Iris pigment epithelial cell (primary cell): ENCODE data around the gene PLEKHG1.

Source experiments
- DNase-seq: peaks from one replicate; pipeline ENCODE4 v3.0.0-alpha.2; 2011; ENCODE audit warnings: low read depth

PLEKHG1 gene

GRCh38 chr6:150589852-150590251, 9.8 kb upstream of the PLEKHG1 start:
- DNase-seq = no peak

DNA sequence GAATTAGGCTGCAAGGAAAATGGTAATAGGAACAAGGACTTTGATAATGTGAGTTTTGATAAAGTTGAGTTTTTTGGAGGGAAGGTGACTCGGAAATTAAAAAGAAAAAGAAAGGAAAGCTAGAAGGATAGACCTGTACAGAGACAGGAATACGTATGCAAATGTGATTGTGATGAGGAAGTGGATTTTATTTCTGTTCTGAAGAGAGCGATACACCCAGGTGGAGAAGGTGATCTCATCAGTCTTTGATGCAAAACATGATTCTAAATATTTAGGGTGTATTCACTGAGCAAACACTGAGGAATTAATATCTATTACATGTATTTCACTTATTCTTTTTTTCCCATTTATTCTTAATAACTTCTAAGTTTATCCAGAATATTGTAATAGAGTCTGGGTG, 9.2 kb upstream of the PLEKHG1 start:
- no peak for DNase-seq

DNA sequence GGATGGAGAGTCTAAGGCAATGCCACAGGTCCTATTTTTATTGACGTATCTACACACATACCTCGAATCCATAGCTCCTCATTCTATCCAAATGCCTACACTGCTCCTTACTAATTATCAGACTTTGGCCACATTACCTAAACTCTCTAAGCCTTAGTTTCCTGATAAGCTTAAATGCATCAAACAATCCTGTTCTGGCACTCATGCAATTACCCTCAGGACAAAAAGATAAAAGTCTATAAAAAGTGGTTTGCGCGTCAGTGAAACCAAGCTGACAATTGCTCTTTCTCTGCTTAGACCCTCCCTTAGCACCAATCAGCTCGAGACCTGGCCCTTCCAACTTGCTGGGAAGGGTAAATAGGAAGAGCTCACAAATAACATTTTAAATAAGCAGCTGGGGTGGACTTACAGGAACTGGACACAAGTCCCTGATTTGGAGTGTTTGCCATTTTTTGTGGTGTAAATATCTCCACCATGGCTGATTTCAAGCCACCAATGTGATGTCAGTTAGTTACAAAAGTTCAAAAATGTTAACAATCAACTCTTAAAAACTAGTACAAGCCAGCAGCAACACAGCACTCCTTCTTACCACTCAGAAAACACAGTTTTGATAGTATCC, 7.2 kb upstream of the PLEKHG1 start:
- DNase-seq = no peak

DNA sequence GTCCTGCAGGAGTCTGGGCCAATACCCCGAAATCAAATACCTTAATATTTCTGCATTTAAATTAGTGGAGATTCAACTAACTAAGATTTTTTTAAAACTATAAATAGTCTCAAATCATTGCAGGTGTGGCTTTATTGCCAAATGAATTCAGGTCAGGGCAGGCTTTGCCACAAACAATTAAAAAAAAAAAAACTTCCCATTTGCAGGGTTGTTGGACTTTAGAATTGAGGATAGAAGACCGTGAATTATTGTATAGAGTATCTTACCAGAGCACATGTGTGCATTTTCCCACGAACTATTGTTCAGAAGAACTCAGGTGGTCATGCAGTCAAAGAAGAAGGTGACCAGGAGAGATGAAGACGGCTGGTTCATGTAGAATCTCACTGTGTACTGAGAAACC, 6.6 kb upstream of the PLEKHG1 start:
- DNase-seq = no peak

DNA sequence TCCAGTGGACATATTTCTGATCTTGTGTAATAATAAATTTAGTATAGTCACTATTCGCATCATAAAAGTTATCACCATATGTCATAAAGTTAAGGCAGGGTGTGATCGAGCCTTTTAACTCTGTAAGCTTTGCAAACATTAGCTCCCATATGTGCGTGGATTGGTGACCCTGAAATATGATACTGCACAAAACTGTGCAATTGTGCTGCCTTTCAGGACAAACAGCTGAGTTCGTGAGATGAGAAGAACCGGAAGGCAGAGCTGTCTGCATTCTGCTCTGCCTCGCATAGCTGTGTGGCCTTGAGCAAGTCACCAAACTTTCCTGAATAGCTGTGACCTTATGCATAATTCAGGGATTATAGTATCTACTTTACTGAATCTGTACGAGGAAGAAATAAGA, 3.2 kb upstream of the PLEKHG1 start:
- no peak for DNase-seq

- no peak for DNase-seq
Measured at GRCh38 chr6:150598401-150598800, 1.3 kb upstream of the PLEKHG1 start.

GRCh38 chr6:150598858-150599198, 857 bp upstream of the PLEKHG1 start:
- DNase-seq = no peak

- no peak for DNase-seq
Measured at GRCh38 chr6:150600010-150600300, 270 bp downstream of the PLEKHG1 start.

GRCh38 chr6:150600301-150601017, 774 bp downstream of the PLEKHG1 start:
- DNase-seq = peak; percentile 59

DNA sequence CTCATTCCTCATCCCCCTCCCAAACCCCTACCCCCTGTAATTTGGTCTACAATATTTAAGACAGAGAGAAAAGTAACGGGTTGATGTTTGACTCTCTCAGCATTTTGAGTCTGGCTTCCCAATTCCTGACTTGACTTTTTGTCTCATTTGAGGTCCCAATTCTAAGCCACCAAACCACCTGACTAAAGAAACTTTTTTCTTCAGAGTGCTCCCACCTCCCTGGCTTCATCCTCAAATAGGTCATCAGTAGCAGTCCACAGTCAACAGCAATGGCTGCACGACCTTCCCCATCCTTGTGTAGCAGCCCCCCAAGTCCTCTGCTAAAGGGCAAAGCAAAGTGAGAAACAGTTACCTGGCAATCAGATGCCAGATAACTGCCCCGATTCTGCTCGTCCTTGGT, 1.8 kb downstream of the PLEKHG1 start:
- DNase-seq = no peak

DNA sequence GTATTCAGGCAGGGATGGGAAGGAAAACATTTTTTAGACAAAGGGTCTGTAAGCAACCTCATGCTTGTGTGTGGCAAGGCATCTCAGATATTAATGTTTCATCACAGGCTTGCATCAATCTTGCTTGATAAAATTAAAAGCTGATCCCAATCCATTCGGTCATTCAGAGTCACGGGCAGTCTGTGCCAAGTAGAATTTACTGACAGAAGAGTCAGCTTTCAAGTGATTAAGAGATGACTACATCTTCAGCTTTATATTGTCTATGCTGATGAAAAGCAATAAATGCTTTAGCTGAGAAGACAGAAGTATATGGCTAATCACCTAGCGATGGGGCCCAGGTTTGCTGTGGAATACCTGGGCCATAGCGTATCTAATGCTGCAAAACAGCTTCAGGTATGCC, 3.5 kb downstream of the PLEKHG1 start:
- DNase-seq = no peak

DNA sequence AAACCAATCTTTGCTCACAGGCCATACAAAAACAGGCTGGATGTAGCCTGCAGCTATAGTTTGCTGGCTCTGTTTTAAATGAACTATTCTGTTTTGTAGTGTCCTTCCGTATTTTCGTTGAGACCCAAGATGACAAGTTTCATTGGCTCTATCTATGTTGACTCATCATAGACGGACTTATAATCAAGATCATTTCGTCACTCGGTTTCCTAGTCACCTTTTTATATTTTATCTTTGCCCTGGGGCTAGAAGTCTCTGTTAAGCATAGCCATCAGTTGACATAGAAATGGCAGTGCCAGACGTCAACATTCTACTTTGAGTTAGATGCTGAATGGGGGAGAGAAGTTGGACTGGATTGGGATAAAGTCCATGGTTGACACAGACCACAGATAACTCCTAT, 4.8 kb downstream of the PLEKHG1 start:
- DNase-seq = no peak

GRCh38 chr6:150605333-150605732, 5.6 kb downstream of the PLEKHG1 start:
- no peak for DNase-seq

- DNase-seq = no peak
Measured at GRCh38 chr6:150606168-150606591, 6.5 kb downstream of the PLEKHG1 start.

GRCh38 chr6:150606647-150607328, 7.1 kb downstream of the PLEKHG1 start:
- DNase-seq = no peak

DNA sequence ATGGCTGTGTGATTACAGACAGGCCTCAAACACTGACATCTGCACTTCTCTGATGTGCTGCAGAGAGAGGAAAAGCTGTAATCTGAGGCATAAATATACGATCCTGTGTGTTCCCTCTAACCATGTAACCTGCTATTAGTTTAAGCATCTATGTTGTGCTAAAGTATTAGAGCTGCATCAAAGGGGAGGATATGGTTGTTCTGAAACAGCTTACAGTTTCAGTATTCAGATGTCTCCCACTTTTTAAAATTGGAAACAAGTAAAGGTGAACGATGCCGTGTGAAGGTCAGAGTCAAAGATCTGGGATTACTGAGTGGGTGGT, 7.6 kb downstream of the PLEKHG1 start:
- no peak for DNase-seq

- no peak for DNase-seq
Measured at GRCh38 chr6:150610584-150610983, 10.9 kb downstream of the PLEKHG1 start.

DNA sequence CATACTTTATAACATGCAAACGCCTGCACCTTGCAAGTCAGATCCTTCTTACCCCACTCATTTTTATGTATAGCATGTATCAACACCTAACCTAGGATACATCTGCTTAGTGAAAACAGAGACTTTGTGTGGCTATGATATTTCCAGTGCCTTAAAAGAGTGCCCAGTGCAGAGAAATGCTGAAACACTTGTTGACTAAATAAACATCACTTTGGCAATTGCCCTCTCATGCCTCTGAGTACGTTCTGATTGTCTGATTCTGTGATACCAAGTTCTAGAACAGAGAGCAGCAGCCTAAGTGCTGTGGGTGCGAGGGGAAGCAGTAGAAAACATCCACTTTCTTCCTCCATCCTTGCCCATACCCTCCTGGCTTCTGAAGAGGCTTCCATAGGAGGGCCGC, 13.6 kb downstream of the PLEKHG1 start:
- DNase-seq = no peak

GRCh38 chr6:150615967-150616366, 16.3 kb downstream of the PLEKHG1 start:
- no peak for DNase-seq

GRCh38 chr6:150616586-150616985, 16.9 kb downstream of the PLEKHG1 start:
- DNase-seq = no peak

GRCh38 chr6:150617062-150617461, 17.4 kb downstream of the PLEKHG1 start:
- DNase-seq = no peak

- no peak for DNase-seq
Measured at GRCh38 chr6:150617496-150618460, 18.1 kb downstream of the PLEKHG1 start.

DNA sequence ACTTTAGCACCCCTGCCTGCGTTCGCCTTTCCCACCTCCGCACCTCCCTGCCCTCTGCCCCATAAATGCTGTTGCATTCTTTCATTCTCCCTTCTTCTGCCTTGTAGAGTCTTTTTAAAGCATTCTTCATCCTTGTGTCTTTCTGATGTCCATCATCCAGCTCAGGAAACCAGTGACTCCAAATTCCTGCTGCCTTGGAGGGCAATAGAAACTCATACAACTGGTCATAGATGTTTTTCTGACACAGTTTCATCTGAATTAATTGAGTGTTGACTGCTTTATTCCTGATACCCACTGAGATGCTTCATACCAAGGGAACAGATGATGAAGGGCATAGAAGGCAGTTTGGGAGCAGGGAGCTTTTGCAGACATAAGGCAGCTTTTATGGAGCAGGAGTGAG, 19.6 kb downstream of the PLEKHG1 start:
- DNase-seq = no peak
